ENCODE data around the gene TSHR.

DNA sequence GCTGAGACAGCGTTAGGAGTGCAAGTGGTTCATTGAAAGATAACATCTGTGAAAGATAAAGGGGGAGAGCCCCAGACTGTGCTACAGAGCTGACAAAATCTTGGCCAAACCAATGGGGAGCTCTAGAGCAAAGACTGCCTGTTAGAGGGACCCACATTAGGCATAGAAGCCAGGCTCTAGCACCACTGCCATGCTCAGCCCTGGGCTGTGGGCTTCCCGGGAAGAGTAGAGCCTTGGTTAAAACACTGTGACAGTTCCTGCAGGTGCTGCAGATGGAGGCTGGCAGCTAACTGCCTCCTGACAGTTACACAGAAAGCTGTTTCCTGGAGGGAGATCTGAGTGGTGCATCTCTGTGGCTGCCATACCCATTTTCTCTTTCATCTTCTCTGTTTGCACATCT is 23.0 kb downstream of the TSHR start:
- TF ChIP-seq, protein P1, sequence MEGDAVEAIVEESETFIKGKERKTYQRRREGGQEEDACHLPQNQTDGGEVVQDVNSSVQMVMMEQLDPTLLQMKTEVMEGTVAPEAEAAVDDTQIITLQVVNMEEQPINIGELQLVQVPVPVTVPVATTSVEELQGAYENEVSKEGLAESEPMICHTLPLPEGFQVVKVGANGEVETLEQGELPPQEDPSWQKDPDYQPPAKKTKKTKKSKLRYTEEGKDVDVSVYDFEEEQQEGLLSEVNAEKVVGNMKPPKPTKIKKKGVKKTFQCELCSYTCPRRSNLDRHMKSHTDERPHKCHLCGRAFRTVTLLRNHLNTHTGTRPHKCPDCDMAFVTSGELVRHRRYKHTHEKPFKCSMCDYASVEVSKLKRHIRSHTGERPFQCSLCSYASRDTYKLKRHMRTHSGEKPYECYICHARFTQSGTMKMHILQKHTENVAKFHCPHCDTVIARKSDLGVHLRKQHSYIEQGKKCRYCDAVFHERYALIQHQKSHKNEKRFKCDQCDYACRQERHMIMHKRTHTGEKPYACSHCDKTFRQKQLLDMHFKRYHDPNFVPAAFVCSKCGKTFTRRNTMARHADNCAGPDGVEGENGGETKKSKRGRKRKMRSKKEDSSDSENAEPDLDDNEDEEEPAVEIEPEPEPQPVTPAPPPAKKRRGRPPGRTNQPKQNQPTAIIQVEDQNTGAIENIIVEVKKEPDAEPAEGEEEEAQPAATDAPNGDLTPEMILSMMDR (IDR thresholded peaks at IDR 0.05): no peak
- TF ChIP-seq EP300 (IDR thresholded peaks at IDR 0.05) (no peak), POLR2A (IDR thresholded peaks at IDR 0.05) (no peak)

Measured in tibial nerve (tissue), 4 donors.